ENCODE data around the gene PARP11. TPM values are rescaled to one million over a fixed set of nuclear protein-coding genes. Genes with fewer than 3 reads are reported as not detected.
A peak's percentile ranks its signal among the peaks of the same experiment; 100 is the strongest.

Gene PARP11
- polyA plus RNA-seq, 1 donor, result 9.3 TPM

DNA sequence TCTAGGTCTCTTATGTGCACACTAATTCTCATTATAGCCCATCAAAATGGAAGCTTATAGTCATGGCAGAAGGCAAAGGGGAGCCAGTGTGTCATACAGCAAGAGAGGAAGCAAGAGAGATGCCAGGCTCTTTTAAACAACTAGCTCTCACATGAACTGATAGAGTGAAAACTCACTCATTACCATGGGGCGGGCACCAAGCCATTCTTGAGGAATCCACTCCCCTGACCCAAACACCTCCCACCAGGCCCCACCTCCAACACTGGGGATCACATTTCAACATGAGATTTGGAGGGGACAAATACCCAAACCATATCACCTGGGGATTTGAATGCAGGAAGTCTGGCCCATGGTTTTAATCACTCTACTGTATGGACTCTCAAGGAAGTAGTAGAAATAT is 83.4 kb downstream of the PARP11 start:
- DNase-seq, result no peak
- no peak overlapping the region for H3K27ac ChIP-seq (ENCODE audit: low read length)
- H3K4me1 ChIP-seq (ENCODE audit: control insufficient read depth, insufficient read depth, low read length), result no peaks in the 10 kb centered on the region
- no CpG with 5 or more reads among the region's 1 CpG for WGBS (ENCODE audit: insufficient coverage, low lambda C conversion rate)
- no peaks in the 10 kb centered on the region for H3K9me3 ChIP-seq (ENCODE audit: control insufficient read depth, low read depth, low read length)
- H3K36me3 ChIP-seq (ENCODE audit: control insufficient read depth, insufficient read depth, low read length), result no peaks in the 10 kb centered on the region
- no peaks in the 10 kb centered on the region for H3K27me3 ChIP-seq (ENCODE audit: control insufficient read depth, insufficient read depth, low read length)
- H3K4me3 ChIP-seq (ENCODE audit: low read length), result no peak overlapping the region

GRCh38 chr12:3777206-3777809 is 95.9 kb downstream of the PARP11 start:
- H3K4me3 ChIP-seq (ENCODE audit: low read length), result no peak overlapping the region
- no peak overlapping the region for H3K27ac ChIP-seq (ENCODE audit: low read length)
- WGBS (ENCODE audit: insufficient coverage, low lambda C conversion rate), result no CpG with 5 or more reads among the region's 3 CpGs
- DNase-seq, result peak in 1 of 2 donors; percentile 26
- no peaks in the 10 kb centered on the region for H3K36me3 ChIP-seq (ENCODE audit: control insufficient read depth, insufficient read depth, low read length)
- no peaks in the 10 kb centered on the region for H3K4me1 ChIP-seq (ENCODE audit: control insufficient read depth, insufficient read depth, low read length)
- H3K27me3 ChIP-seq (ENCODE audit: control insufficient read depth, insufficient read depth, low read length), result peaks cover 2% of the 10 kb centered on the region
- no peaks in the 10 kb centered on the region for H3K9me3 ChIP-seq (ENCODE audit: control insufficient read depth, low read depth, low read length)

DNA sequence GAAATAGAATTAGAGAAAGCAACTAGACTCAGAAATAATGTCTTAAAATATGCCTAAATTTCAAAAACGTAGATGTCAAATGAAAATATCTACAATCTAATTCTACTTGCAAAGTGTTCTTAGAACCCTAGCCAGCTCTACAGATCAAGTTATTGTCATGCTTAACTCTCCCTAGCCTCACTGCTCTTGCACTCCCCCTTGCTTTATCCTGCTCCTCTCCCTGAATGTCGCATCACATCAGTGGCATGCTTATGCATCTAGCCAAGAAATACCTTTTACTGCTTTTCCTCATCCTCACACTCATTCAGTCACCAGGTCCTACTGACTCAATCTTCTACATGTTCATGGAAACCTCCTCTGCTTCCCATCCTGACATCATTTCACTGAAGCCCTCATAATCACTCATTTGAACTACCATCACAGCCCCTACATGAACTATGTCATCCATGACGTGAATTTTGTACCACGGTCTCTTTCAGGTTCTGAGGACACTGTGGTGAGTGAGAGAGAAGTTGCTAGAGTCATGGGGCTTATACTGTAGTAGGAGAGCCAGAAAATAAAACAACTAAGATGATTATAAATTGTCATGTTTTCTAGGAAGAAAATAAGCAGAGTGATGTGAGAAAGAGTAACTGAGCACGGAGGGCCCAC is 97.7 kb downstream of the PARP11 start:
- Histone ChIP-seq H3K4me3 (ENCODE audit: low read length) (no peak overlapping the region), H3K36me3 (ENCODE audit: control insufficient read depth, insufficient read depth, low read length) (no peaks in the 10 kb centered on the region), H3K9me3 (ENCODE audit: control insufficient read depth, low read depth, low read length) (no peaks in the 10 kb centered on the region), H3K4me1 (ENCODE audit: control insufficient read depth, insufficient read depth, low read length) (no peaks in the 10 kb centered on the region), H3K27me3 (ENCODE audit: control insufficient read depth, insufficient read depth, low read length) (peaks cover 2% of the 10 kb centered on the region), H3K27ac (ENCODE audit: low read length) (no peak overlapping the region)
- no peak for DNase-seq
- 70% methylated on average over 4 of the region's 5 CpGs for WGBS (ENCODE audit: insufficient coverage, low lambda C conversion rate)

- 100% methylated on average over 1 of the region's 4 CpGs for WGBS (ENCODE audit: insufficient coverage, low lambda C conversion rate)
- Histone ChIP-seq H3K9me3 (ENCODE audit: control insufficient read depth, low read depth, low read length) (no peaks in the 10 kb centered on the region), H3K27me3 (ENCODE audit: control insufficient read depth, insufficient read depth, low read length) (peaks cover 2% of the 10 kb centered on the region), H3K4me3 (ENCODE audit: low read length) (no peak overlapping the region), H3K4me1 (ENCODE audit: control insufficient read depth, insufficient read depth, low read length) (no peaks in the 10 kb centered on the region), H3K27ac (ENCODE audit: low read length) (no peak overlapping the region), H3K36me3 (ENCODE audit: control insufficient read depth, insufficient read depth, low read length) (no peaks in the 10 kb centered on the region)
- no peak for DNase-seq
Observed at GRCh38 chr12:3772380-3772779, 100.8 kb downstream of the PARP11 start.

- no CpG with 5 or more reads among the region's 1 CpG for WGBS (ENCODE audit: insufficient coverage, low lambda C conversion rate)
- Histone ChIP-seq H3K9me3 (ENCODE audit: control insufficient read depth, low read depth, low read length) (no peaks in the 10 kb centered on the region), H3K4me1 (ENCODE audit: control insufficient read depth, insufficient read depth, low read length) (no peaks in the 10 kb centered on the region), H3K27me3 (ENCODE audit: control insufficient read depth, insufficient read depth, low read length) (peaks cover 2% of the 10 kb centered on the region), H3K27ac (ENCODE audit: low read length) (no peak overlapping the region), H3K4me3 (ENCODE audit: low read length) (no peak overlapping the region), H3K36me3 (ENCODE audit: control insufficient read depth, insufficient read depth, low read length) (no peaks in the 10 kb centered on the region)
- DNase-seq, result no peak
Observed at GRCh38 chr12:3771853-3772252, 101.3 kb downstream of the PARP11 start.

GRCh38 chr12:3770891-3771290 is 102.3 kb downstream of the PARP11 start:
- no peak overlapping the region for H3K27ac ChIP-seq (ENCODE audit: low read length)
- H3K27me3 ChIP-seq (ENCODE audit: control insufficient read depth, insufficient read depth, low read length), result peaks cover 1% of the 10 kb centered on the region
- no peaks in the 10 kb centered on the region for H3K4me1 ChIP-seq (ENCODE audit: control insufficient read depth, insufficient read depth, low read length)
- no peak overlapping the region for H3K4me3 ChIP-seq (ENCODE audit: low read length)
- no peaks in the 10 kb centered on the region for H3K9me3 ChIP-seq (ENCODE audit: control insufficient read depth, low read depth, low read length)
- DNase-seq, result no peak
- no peaks in the 10 kb centered on the region for H3K36me3 ChIP-seq (ENCODE audit: control insufficient read depth, insufficient read depth, low read length)
- WGBS (ENCODE audit: insufficient coverage, low lambda C conversion rate), result no CpG with 5 or more reads among the region's 1 CpG

DNA sequence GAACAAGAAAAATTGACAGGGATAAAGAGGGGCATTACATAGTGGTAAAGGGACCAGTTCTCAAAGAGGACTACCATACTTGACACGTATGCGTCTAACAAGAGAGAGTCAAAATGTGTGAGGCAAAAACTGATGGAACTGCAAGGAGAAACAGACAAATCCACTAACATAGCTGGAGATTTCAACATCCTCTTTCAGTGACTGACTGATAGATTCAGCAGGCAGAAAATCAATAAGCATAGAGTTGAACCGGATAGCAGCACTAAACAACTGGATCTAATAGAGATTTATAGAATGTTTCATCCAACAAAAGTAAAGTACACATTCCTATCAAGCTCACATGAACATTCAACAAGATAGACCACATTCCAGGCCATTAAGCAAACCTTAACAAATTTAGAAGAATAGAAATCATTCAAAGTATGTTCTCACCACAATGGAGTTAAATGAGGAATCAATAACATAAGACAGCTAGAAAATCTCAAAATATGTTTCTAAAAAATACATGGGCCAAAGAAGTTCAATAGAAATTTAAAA is 104.2 kb downstream of the PARP11 start:
- H3K4me3 ChIP-seq (ENCODE audit: low read length), result no peak overlapping the region
- H3K4me1 ChIP-seq (ENCODE audit: control insufficient read depth, insufficient read depth, low read length), result no peaks in the 10 kb centered on the region
- H3K36me3 ChIP-seq (ENCODE audit: control insufficient read depth, insufficient read depth, low read length), result no peaks in the 10 kb centered on the region
- no peak for DNase-seq
- WGBS (ENCODE audit: insufficient coverage, low lambda C conversion rate), result 47% methylated on average over 3 of the region's 3 CpGs
- no peaks in the 10 kb centered on the region for H3K27me3 ChIP-seq (ENCODE audit: control insufficient read depth, insufficient read depth, low read length)
- no peaks in the 10 kb centered on the region for H3K9me3 ChIP-seq (ENCODE audit: control insufficient read depth, low read depth, low read length)
- no peak overlapping the region for H3K27ac ChIP-seq (ENCODE audit: low read length)

DNA sequence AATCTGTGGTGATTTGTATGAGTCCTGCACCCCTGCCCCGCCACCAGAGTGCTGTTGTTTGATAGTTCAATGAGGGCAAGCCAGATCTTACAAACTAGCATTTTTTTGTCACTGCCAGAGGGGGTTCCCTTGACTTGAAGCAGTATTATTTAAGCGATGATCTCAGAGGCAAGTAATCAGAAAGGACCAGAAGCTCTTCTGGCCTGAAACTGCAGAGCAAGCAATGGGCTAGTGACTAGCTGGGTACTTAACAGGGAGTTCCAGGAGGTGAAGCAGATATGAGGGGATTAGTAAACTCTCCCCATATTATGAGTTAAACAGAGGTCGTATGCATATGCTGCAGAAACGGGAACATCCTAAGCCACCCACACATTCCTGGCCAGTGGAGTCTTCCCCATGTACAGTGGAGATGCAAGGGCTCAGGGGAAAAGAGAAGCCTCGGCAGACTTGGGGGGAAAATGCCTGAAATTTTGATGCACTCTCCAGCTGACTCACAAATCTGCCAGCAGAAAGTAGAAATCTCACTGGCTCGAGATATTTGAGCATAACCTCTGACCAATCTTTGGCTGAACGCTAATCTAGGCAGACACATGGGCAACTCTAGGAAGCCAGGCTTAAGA is 112.0 kb downstream of the PARP11 start:
- no peaks in the 10 kb centered on the region for H3K36me3 ChIP-seq (ENCODE audit: control insufficient read depth, insufficient read depth, low read length)
- no peaks in the 10 kb centered on the region for H3K4me1 ChIP-seq (ENCODE audit: control insufficient read depth, insufficient read depth, low read length)
- no peaks in the 10 kb centered on the region for H3K9me3 ChIP-seq (ENCODE audit: control insufficient read depth, low read depth, low read length)
- H3K27ac ChIP-seq (ENCODE audit: low read length), result no peak overlapping the region
- no peak overlapping the region for H3K4me3 ChIP-seq (ENCODE audit: low read length)
- WGBS (ENCODE audit: insufficient coverage, low lambda C conversion rate), result no CpG with 5 or more reads among the region's 7 CpGs
- H3K27me3 ChIP-seq (ENCODE audit: control insufficient read depth, insufficient read depth, low read length), result no peaks in the 10 kb centered on the region
- DNase-seq, result no peak

DNA sequence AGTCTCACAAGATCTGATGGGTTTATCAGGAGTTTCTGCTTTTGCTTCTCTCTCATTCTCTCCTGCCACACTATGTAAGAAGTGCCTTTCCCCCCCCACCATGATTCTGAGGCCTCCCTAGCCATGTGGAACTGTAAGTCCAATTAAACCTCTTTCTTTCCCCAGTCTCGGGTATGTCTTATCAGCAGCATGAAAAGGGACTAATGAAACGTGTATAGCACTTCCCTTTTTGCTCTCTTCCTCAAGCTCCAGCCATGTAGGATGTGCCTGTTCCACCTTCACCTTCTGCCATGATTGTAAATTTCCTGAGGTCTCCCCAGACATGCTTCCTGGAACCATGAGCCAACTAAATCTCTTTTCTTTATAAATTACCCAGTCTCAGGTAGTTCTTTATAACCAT is 113.3 kb downstream of the PARP11 start:
- Histone ChIP-seq H3K27ac (ENCODE audit: low read length) (no peak overlapping the region), H3K4me1 (ENCODE audit: control insufficient read depth, insufficient read depth, low read length) (no peaks in the 10 kb centered on the region), H3K9me3 (ENCODE audit: control insufficient read depth, low read depth, low read length) (no peaks in the 10 kb centered on the region), H3K36me3 (ENCODE audit: control insufficient read depth, insufficient read depth, low read length) (no peaks in the 10 kb centered on the region), H3K27me3 (ENCODE audit: control insufficient read depth, insufficient read depth, low read length) (no peaks in the 10 kb centered on the region), H3K4me3 (ENCODE audit: low read length) (no peak overlapping the region)
- no CpG with 5 or more reads among the region's 2 CpGs for WGBS (ENCODE audit: insufficient coverage, low lambda C conversion rate)
- DNase-seq, result no peak
